Neural progenitor cell (in vitro differentiated cells): Measurements from ENCODE around the gene ZBTB20. TPM values are rescaled to one million over a fixed set of nuclear protein-coding genes. Genes with fewer than 3 reads are reported as not detected.

Source experiments
- DNase-seq: peaks from one replicate; pipeline ENCODE4 v3.0.0-alpha.2; 2016; ENCODE audit warnings: low spot score
- H2AFZ ChIP-seq: fragments of 200-600 bp; sonication (generic); replicated peaks from 2 replicates; pipeline ENCODE4 v1.6.1; 2016; ENCODE audit warnings: antibody characterized with exemption
- H3F3A ChIP-seq: fragments of 200-600 bp; sonication (generic); 2 replicates; pipeline ENCODE4 v1.6.1; 2016; ENCODE audit warnings: antibody characterized with exemption, low read depth
- H3K27ac ChIP-seq: fragments of 200-600 bp; sonication (generic); 2 replicates; pipeline ENCODE4 v1.5.1; 2016; ENCODE audit warnings: mild to moderate bottlenecking
- H3K27me3 ChIP-seq: fragments of 200-600 bp; sonication (generic); 2 replicates; pipeline ENCODE4 v1.6.1; 2016; ENCODE audit warnings: mild to moderate bottlenecking, moderate library complexity
- H3K36me3 ChIP-seq: fragments of 200-600 bp; sonication (generic); 2 replicates; pipeline ENCODE4 v1.5.1; 2016
- H3K4me1 ChIP-seq: fragments of 200-600 bp; sonication (generic); 2 replicates; pipeline ENCODE4 v1.6.1; 2016; ENCODE audit warnings: mixed run types
- H3K4me2 ChIP-seq: fragments of 200-600 bp; sonication (generic); 2 replicates; pipeline ENCODE4 v1.6.1; 2016
- H3K4me3 ChIP-seq: fragments of 200-600 bp; sonication (generic); 2 replicates; pipeline ENCODE4 v1.5.1; 2016
- H3K79me2 ChIP-seq: fragments of 200-600 bp; sonication (generic); 2 replicates; pipeline ENCODE4 v1.6.1; 2016; ENCODE audit warnings: low read depth
- H3K9ac ChIP-seq: fragments of 200-600 bp; sonication (generic); 2 replicates; pipeline ENCODE4 v1.6.1; 2016
- H3K9me3 ChIP-seq: fragments of 200-600 bp; sonication (generic); 2 replicates; pipeline ENCODE4 v1.5.1; 2016; ENCODE audit warnings: low read depth
- H4K20me1 ChIP-seq: fragments of 200-600 bp; sonication (generic); 2 replicates; pipeline ENCODE4 v1.6.1; 2016; ENCODE audit warnings: low read depth
- H3K27ac Mint-ChIP-seq: 3 replicates; pipeline ENCODE4 v1.8.0; 2021; ENCODE audit warnings: mixed read lengths
- H3K27me3 Mint-ChIP-seq: 2 replicates; pipeline ENCODE4 v1.8.0; 2022; ENCODE audit warnings: low read depth, mild to moderate bottlenecking, inconsistent platforms, moderate library complexity, mixed read lengths; ENCODE audit not compliant: insufficient read depth
- H3K36me3 Mint-ChIP-seq: 3 replicates; pipeline ENCODE4 v1.8.0; 2021; ENCODE audit warnings: mixed read lengths
- H3K4me1 Mint-ChIP-seq: 3 replicates; pipeline ENCODE4 v1.8.0; 2021; ENCODE audit warnings: mixed read lengths
- H3K4me3 Mint-ChIP-seq: 3 replicates; pipeline ENCODE4 v1.8.0; 2021; ENCODE audit warnings: mild to moderate bottlenecking, moderate library complexity, mixed read lengths
- H3K9me3 Mint-ChIP-seq: 3 replicates; pipeline ENCODE4 v1.8.0; 2020; ENCODE audit warnings: mixed read lengths
- EZH2 ChIP-seq: fragments of 200-600 bp; sonication (generic); IDR thresholded peaks from 2 replicates; pipeline ENCODE4 v1.6.1; 2017; ENCODE audit warnings: antibody characterized with exemption, mild to moderate bottlenecking, moderate library complexity
- EZH2phosphoT487 ChIP-seq: fragments of 200-600 bp; sonication (generic); IDR thresholded peaks from 2 replicates; pipeline ENCODE4 v1.6.1; 2017; ENCODE audit warnings: antibody characterized with exemption
- total RNA-seq: library from RNA; depleted of rRNA; stranded (reverse); fragments of >200 nt; gene quantifications from 2 replicates; pipeline ENCODE4 v1.2.3, GENCODE V29; 2015; ENCODE audit warnings: low replicate concordance
- TF ChIP-seq, protein P1 (sequence below): fragments of 200-600 bp; sonication (generic); IDR thresholded peaks from 2 replicates; pipeline ENCODE4 v1.5.1; 2017; ENCODE audit warnings: antibody characterized with exemption, mild to moderate bottlenecking

Gene ZBTB20
- total RNA-seq, 1 donor from 2014 or later, result 1.9 TPM

DNA sequence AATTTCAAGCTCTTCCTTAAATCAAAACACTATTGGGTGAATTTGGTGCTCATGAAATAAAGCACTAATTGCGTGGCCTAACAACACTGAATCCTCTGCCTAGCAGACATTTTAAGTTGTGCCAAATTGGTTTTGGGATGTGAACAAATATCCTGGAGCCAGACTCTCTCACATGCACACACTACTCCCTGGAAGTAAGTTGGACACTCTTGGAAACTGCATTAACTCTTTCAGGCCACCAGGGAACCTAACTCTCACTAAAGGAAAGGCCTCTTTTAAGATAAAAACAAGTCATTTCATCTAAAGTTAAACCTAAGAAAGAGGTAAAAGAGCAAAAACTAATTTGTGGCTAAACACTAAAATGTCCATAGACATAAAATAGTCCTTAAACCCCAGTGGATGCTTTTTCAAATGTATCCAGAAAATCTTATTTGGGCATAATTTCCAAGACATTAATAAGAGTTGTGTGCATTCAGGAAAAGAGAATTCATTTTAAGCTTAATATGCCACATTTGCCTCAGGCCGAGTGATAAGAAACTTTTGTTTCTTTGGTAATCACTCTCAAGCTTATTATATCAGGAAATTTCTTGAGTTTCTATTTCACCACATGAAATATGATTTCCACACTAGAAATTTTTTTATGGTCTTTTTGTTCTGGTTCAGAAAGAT is 61.8 kb downstream of the ZBTB20 start:
- no peaks in the 10 kb centered on the region for H3K4me1 ChIP-seq
- no peaks in the 10 kb centered on the region for H3K36me3 ChIP-seq
- no peak overlapping the region for H3K4me3 ChIP-seq
- H4K20me1 ChIP-seq, result no peaks in the 10 kb centered on the region
- no peak overlapping the region for H2AFZ ChIP-seq
- Mint-ChIP-seq H3K36me3 (peaks cover 2% of the 10 kb centered on the region), H3K4me3 (no peak overlapping the region), H3K27ac (no peak overlapping the region), H3K27me3 (no peaks in the 10 kb centered on the region), H3K4me1 (peaks cover 2% of the 10 kb centered on the region), H3K9me3 (no peaks in the 10 kb centered on the region)
- TF ChIP-seq, protein P1, sequence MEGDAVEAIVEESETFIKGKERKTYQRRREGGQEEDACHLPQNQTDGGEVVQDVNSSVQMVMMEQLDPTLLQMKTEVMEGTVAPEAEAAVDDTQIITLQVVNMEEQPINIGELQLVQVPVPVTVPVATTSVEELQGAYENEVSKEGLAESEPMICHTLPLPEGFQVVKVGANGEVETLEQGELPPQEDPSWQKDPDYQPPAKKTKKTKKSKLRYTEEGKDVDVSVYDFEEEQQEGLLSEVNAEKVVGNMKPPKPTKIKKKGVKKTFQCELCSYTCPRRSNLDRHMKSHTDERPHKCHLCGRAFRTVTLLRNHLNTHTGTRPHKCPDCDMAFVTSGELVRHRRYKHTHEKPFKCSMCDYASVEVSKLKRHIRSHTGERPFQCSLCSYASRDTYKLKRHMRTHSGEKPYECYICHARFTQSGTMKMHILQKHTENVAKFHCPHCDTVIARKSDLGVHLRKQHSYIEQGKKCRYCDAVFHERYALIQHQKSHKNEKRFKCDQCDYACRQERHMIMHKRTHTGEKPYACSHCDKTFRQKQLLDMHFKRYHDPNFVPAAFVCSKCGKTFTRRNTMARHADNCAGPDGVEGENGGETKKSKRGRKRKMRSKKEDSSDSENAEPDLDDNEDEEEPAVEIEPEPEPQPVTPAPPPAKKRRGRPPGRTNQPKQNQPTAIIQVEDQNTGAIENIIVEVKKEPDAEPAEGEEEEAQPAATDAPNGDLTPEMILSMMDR, result peak; percentile 60
- TF ChIP-seq EZH2phosphoT487, result no peak
- no peaks in the 10 kb centered on the region for H3F3A ChIP-seq
- H3K27me3 ChIP-seq, result no peaks in the 10 kb centered on the region
- no peaks in the 10 kb centered on the region for H3K79me2 ChIP-seq
- no peak overlapping the region for H3K4me2 ChIP-seq
- no peak overlapping the region for H3K9ac ChIP-seq
- DNase-seq, result peak; percentile 12
- no peak overlapping the region for H3K27ac ChIP-seq
- H3K9me3 ChIP-seq, result no peaks in the 10 kb centered on the region

DNA sequence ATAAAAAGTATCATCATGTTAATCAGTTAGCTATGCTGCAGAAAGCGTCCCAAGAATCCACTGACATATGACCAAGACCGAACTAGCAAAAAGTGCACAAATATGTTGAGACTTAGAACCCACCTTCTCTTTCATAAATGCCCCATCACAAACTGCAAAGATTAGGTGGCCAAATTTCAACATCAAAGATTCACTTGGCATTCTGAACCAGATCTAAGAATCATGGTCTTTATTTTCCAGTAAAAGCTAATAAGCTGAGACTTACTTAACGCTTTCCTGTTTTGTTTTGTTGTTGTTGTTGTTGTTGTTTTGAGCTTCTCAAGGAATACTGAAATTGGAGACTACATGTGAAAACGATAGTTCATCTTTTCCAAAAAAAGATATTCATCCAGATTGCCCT is 62.4 kb downstream of the ZBTB20 start:
- no peaks in the 10 kb centered on the region for H3K36me3 ChIP-seq
- no peak overlapping the region for H3K27ac ChIP-seq
- no peaks in the 10 kb centered on the region for H3K9me3 ChIP-seq
- H3K4me1 Mint-ChIP-seq, result peaks cover 2% of the 10 kb centered on the region
- H3F3A ChIP-seq, result no peaks in the 10 kb centered on the region
- H3K27me3 Mint-ChIP-seq, result peaks cover 2% of the 10 kb centered on the region
- H3K36me3 Mint-ChIP-seq, result peaks cover 2% of the 10 kb centered on the region
- H3K79me2 ChIP-seq, result no peaks in the 10 kb centered on the region
- no peaks in the 10 kb centered on the region for H4K20me1 ChIP-seq
- H3K9me3 Mint-ChIP-seq, result no peaks in the 10 kb centered on the region
- DNase-seq, result no peak
- no peak overlapping the region for H3K9ac ChIP-seq
- no peaks in the 10 kb centered on the region for H3K27me3 ChIP-seq
- H3K4me1 ChIP-seq, result no peaks in the 10 kb centered on the region
- TF ChIP-seq EZH2 (no peak), EZH2phosphoT487 (no peak)
- TF ChIP-seq, protein P1, result no peak
- H3K4me3 ChIP-seq, result no peak overlapping the region
- H3K4me2 ChIP-seq, result no peak overlapping the region
- H3K27ac Mint-ChIP-seq, result no peak overlapping the region
- no peak overlapping the region for H2AFZ ChIP-seq
- H3K4me3 Mint-ChIP-seq, result no peak overlapping the region

DNA sequence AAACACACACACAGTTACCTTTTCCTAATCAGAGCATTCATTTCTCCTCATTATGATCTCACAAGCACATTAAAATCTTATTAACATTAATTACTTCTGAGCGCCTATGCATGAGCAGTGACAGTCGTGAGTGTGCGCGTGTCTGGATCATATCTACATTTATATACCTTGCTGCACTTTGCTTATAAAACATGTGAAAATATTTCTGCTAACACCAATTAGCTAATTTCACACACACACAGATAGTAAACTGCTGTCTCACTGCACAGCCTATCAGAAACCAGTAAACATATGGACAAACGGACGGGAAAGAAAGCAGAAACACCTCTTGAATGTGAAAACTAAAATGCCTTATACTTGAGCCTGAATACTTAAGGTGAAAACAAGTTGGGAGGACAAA is 64.8 kb downstream of the ZBTB20 start:
- Histone ChIP-seq H3K9ac (no peak overlapping the region), H4K20me1 (no peaks in the 10 kb centered on the region), H3K27ac (no peak overlapping the region), H3K9me3 (no peaks in the 10 kb centered on the region), H3F3A (no peaks in the 10 kb centered on the region), H3K4me1 (no peaks in the 10 kb centered on the region), H3K36me3 (no peaks in the 10 kb centered on the region), H3K4me2 (no peak overlapping the region), H3K27me3 (no peaks in the 10 kb centered on the region), H3K4me3 (no peak overlapping the region), H2AFZ (no peak overlapping the region), H3K79me2 (no peaks in the 10 kb centered on the region)
- peaks cover 2% of the 10 kb centered on the region for H3K27me3 Mint-ChIP-seq
- H3K9me3 Mint-ChIP-seq, result no peaks in the 10 kb centered on the region
- peaks cover 2% of the 10 kb centered on the region for H3K36me3 Mint-ChIP-seq
- TF ChIP-seq, protein P1, result no peak
- TF ChIP-seq EZH2 (no peak), EZH2phosphoT487 (no peak)
- no peak overlapping the region for H3K27ac Mint-ChIP-seq
- peaks cover 2% of the 10 kb centered on the region for H3K4me1 Mint-ChIP-seq
- H3K4me3 Mint-ChIP-seq, result no peak overlapping the region
- no peak for DNase-seq
